ENCODE measurements around the gene KIF1C. TPM values are rescaled to one million over a fixed set of nuclear protein-coding genes. Genes with fewer than 3 reads are reported as not detected.

The KIF1C gene
- total RNA-seq, 1 experiment from 2014 or later, result 95.9 TPM

DNA sequence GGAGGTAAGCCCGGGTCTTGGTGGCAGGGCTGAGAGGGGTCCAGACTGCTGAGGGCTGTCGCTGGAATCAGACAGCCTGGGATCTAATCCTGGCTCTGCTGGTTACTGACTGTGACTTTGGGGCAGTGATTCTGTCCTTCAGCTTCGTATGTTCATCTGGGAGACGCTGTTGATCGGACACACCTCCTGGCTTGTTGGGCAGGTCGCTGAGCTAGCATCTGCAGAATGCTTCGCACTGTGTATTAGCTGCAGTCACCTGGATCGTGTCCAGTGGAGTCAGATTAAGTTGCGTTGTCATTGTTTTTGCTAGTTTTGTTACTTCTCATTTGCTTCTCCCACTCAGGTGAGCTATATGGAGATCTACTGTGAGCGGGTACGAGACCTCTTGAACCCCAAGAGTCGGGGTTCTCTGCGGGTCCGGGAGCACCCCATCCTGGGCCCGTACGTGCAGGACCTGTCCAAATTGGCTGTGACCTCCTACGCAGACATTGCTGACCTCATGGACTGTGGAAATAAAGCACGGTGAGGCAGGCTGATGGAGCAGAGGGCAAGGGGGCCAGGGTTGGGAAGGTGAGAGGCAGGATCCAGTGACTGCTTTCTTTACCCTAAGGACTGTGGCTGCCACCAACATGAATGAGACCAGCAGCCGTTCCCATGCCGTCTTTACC is 4.5 kb downstream of the KIF1C start:
- no peak for DNase-seq (ENCODE audit: low spot score)
- H3K4me1 ChIP-seq (ENCODE audit: insufficient read depth, low read length, poor library complexity, severe bottlenecking), result peaks cover 17% of the 10 kb centered on the region
- H3K27me3 ChIP-seq (replicated peaks; ENCODE audit: insufficient read depth, low read depth, low read length, poor library complexity), result no peaks in the 10 kb centered on the region
- H3K9me3 ChIP-seq (ENCODE audit: low read depth, low read length, poor library complexity, severe bottlenecking), result no peaks in the 10 kb centered on the region
- TF ChIP-seq, protein P1, sequence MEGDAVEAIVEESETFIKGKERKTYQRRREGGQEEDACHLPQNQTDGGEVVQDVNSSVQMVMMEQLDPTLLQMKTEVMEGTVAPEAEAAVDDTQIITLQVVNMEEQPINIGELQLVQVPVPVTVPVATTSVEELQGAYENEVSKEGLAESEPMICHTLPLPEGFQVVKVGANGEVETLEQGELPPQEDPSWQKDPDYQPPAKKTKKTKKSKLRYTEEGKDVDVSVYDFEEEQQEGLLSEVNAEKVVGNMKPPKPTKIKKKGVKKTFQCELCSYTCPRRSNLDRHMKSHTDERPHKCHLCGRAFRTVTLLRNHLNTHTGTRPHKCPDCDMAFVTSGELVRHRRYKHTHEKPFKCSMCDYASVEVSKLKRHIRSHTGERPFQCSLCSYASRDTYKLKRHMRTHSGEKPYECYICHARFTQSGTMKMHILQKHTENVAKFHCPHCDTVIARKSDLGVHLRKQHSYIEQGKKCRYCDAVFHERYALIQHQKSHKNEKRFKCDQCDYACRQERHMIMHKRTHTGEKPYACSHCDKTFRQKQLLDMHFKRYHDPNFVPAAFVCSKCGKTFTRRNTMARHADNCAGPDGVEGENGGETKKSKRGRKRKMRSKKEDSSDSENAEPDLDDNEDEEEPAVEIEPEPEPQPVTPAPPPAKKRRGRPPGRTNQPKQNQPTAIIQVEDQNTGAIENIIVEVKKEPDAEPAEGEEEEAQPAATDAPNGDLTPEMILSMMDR (conservative IDR thresholded peaks at IDR 0.05; ENCODE audit: low read depth, low read length), result no peak
- TF ChIP-seq EZH2 (IDR thresholded peaks at IDR 0.05; ENCODE audit: borderline replicate concordance, low read depth, low read length, poor library complexity, severe bottlenecking), result no peak
- H3K4me3 ChIP-seq (ENCODE audit: low read depth, low read length, poor library complexity, severe bottlenecking), result no peak overlapping the region
- ChIA-PET POLR2A (ENCODE audit: low non-redundant PET) (no interaction called here), CTCF (no interaction called here)
- no TSS peak for BruUV-seq (replicated peaks)
- peaks cover 32% of the 10 kb centered on the region for H3K36me3 ChIP-seq (ENCODE audit: insufficient read depth, low read length, poor library complexity, severe bottlenecking)
- intact Hi-C loops (cut with micrococcal nuclease; ENCODE audit: unreplicated experiment), result no loop called here
- H3K27ac ChIP-seq (ENCODE audit: low read depth, low read length, poor library complexity, severe bottlenecking), result no peak overlapping the region

GRCh38 chr17:5003214-5003867 is 5.6 kb downstream of the KIF1C start:
- H3K27ac ChIP-seq (ENCODE audit: low read depth, low read length, poor library complexity, severe bottlenecking), result no peak overlapping the region
- TF ChIP-seq, protein P1 (conservative IDR thresholded peaks at IDR 0.05; ENCODE audit: low read depth, low read length), result no peak
- no peak for TF ChIP-seq EZH2 (IDR thresholded peaks at IDR 0.05; ENCODE audit: borderline replicate concordance, low read depth, low read length, poor library complexity, severe bottlenecking)
- ChIA-PET CTCF (no interaction called here), POLR2A (ENCODE audit: low non-redundant PET) (no interaction called here)
- no peak for DNase-seq (ENCODE audit: low spot score)
- BruUV-seq (replicated peaks), result no TSS peak
- H3K36me3 ChIP-seq (ENCODE audit: insufficient read depth, low read length, poor library complexity, severe bottlenecking), result peaks cover 42% of the 10 kb centered on the region
- intact Hi-C loops (cut with micrococcal nuclease; ENCODE audit: unreplicated experiment), result no loop called here
- no peaks in the 10 kb centered on the region for H3K27me3 ChIP-seq (replicated peaks; ENCODE audit: insufficient read depth, low read depth, low read length, poor library complexity)
- H3K4me1 ChIP-seq (ENCODE audit: insufficient read depth, low read length, poor library complexity, severe bottlenecking), result peaks cover 17% of the 10 kb centered on the region
- no peak overlapping the region for H3K4me3 ChIP-seq (ENCODE audit: low read depth, low read length, poor library complexity, severe bottlenecking)
- no peaks in the 10 kb centered on the region for H3K9me3 ChIP-seq (ENCODE audit: low read depth, low read length, poor library complexity, severe bottlenecking)

DNA sequence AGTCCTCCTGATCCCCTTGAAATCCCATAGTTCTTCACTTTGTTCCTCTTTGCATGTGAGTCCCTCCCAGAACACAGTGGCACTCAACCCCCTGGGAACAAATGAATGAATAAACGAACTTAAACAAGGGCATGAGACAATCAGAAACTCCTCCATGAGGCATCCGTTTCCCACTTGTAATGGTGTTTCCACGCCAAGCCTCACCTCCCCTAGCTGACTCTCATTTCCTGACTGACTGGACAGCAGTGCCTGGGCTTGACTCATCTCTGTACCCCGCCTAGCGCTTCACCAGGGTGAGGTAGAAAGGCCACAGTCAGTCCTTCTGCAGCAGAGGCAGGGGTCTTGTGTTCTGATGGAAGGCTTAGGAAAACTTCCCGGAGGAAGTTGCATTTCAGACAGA is 14.2 kb downstream of the KIF1C start:
- Histone ChIP-seq H3K9me3 (ENCODE audit: low read depth, low read length, poor library complexity, severe bottlenecking) (no peaks in the 10 kb centered on the region), H3K27ac (ENCODE audit: low read depth, low read length, poor library complexity, severe bottlenecking) (no peak overlapping the region), H3K36me3 (ENCODE audit: insufficient read depth, low read length, poor library complexity, severe bottlenecking) (peaks cover 29% of the 10 kb centered on the region), H3K27me3 (replicated peaks; ENCODE audit: insufficient read depth, low read depth, low read length, poor library complexity) (no peaks in the 10 kb centered on the region), H3K4me3 (ENCODE audit: low read depth, low read length, poor library complexity, severe bottlenecking) (no peak overlapping the region), H3K4me1 (ENCODE audit: insufficient read depth, low read length, poor library complexity, severe bottlenecking) (no peaks in the 10 kb centered on the region)
- ChIA-PET CTCF (no interaction called here), POLR2A (ENCODE audit: low non-redundant PET) (no interaction called here)
- no TSS peak for BruUV-seq (replicated peaks)
- intact Hi-C loops (cut with micrococcal nuclease; ENCODE audit: unreplicated experiment), result no loop called here
- TF ChIP-seq, protein P1 (conservative IDR thresholded peaks at IDR 0.05; ENCODE audit: low read depth, low read length), result no peak
- no peak for TF ChIP-seq EZH2 (IDR thresholded peaks at IDR 0.05; ENCODE audit: borderline replicate concordance, low read depth, low read length, poor library complexity, severe bottlenecking)
- DNase-seq (ENCODE audit: low spot score), result no peak
